Dedifferentiated amniotic fluid mesenchymal stem cell (primary cell): ENCODE data around the gene MX1.

Source experiments
- DNase-seq: peaks from one replicate; pipeline ENCODE4 v3.0.0-alpha.2; 2016; ENCODE audit errors: extremely low spot score

MX1 gene

DNA sequence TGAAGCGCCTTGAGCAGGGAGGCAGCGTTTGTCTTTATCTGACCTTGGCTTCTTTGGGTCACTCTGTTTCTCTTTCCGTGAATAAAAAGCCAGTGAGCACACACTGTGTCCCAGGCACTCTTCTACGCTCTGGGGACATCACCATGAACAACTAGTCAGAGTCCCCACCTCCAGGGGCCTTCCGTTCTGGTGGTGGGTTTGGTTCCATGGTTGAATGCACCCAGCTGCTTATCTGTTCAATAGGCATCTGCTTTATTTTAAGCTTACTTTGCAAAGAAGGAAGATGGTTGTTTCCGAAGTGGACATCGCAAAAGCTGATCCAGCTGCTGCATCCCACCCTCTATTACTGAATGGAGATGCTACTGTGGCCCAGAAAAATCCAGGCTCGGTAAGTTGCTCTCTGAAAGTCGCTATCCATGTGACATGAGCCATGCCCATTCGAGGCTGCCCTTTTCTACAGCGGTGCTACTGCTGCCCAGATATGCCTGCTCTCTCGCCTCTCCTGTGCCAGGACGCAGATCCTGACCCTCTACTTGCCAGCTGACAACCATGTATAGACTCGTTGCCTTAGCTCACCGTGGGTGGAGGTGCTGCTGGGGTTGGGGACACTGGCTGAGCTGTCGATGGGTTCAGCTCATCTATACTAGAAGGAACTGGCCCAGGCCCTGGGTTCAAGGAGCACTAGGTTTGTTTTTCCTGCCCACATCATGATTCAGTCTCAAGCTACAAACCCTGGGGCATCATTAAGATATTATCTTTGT, 5.9 kb downstream of the MX1 start:
- no peak for DNase-seq

DNA sequence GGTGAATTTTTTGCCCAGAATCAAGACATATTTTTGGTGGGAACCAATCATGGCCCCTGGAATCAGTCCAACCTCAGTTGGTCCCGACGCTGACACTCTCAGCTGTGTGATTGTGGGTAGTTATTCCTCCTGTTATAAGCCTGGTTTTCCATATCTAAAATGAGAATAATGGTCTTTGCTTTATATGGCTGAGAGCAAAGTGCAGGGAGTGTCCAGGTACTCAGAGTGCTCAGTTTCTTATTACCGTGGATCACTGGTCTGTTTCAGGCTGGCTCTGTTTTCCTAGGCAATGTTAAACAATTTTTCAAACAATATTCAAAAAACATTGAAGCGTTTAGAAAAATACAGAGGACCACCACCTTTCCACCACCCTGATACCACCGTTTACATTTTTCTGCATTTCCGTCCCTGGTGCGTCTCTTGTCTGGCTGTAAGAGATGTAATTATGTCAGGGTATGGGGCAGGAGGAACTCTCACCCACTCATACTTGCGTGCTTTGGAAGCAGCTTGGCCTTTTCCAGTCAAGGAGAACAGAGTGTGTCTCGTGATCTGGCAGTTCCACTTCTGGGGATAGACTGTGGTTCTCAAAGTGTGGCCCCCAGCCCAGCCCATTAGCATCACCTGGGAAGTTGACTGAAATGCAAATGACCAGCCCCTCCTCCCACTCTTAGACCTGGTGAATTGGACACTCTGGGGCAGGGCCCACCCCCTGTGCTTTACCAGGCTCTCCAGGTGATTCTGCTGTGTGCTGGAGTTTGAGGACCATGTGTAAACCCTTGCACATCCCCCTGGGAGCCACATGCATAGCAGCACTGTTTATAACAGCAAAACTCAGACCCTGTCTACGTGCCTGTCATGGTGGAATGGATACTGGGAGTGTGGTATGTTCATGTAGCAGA, 6.8 kb downstream of the MX1 start:
- no peak for DNase-seq

DNA sequence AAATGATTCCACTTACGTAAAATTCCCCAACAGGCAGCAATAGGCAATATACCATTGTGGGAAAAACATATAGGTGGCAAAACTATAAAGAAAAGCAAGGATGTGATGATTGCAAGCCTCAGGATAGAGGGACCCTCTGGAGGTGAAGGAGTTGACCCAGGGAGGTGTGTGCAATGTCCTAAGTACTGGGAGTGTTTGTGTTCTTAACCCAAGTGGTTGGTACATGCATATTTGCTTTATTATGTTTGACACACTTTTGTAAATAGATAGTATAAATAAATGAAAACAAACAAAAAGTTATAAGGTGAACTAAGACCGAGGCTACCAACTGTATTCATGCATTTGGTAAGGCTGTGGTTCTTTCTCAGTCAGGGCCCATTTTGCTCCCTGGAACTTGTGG, 7.5 kb downstream of the MX1 start:
- DNase-seq: no peak

DNA sequence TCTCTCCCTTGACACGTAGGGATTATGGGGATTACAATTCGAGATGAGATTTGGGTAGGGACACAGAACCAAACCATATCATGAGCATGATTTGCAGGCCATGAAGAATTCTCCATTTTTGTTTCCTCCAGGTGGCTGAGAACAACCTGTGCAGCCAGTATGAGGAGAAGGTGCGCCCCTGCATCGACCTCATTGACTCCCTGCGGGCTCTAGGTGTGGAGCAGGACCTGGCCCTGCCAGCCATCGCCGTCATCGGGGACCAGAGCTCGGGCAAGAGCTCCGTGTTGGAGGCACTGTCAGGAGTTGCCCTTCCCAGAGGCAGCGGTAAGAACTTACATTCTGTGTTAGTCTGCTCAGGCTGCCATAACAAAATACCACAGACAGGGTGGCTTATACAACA, 9.7 kb downstream of the MX1 start:
- no peak for DNase-seq

DNA sequence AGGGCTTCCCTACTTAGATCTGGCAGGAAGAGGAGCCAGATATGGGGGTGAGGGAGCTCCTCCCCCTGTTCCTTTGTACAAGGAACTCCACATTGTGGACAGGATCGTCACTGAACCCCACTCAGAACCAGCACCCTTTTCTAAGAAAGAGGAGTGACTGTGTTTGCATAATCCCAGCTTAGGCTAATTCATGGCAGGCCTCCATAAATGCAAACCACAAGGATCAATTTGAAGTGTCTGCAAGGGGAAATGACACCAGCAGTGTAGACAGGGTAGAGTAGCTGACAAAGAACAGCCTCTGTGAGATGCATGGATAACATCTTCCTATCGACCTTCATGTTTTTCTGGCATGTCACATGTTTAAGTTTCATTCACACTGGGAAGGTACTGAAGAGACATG, 11.7 kb downstream of the MX1 start:
- DNase-seq: no peak

DNA sequence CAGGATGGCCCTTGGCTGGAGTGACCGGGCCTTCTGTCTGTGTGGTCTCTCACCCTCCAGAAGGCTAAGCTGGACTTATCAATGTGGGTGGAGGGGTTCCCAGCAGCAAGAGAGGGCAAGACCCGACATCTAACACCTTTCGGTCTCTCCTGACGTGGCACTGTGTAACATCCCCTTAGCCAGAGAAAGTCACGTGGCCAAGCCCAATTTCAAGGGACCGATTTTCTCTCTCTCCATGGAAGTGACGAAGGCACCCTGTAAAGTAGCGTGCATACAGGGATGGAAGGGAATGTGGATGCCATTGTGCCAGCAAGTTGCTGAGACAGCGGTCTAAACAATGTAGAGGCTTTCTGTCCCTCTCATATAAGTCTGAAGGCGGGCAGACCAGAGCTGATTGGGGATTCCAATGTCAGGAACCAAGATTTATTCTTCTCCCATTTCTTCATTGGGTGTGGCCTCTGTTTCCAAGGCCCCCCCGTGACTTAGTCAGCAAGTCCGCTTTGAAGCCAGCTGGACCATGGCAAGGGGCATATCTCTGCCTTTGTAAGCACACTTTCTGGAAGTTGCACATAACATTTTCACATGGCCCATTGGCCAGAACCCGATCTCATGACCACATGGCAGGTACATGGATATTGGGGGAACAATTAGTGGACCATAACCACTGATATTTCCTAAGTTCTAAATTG, 12.5 kb downstream of the MX1 start:
- no peak for DNase-seq

DNA sequence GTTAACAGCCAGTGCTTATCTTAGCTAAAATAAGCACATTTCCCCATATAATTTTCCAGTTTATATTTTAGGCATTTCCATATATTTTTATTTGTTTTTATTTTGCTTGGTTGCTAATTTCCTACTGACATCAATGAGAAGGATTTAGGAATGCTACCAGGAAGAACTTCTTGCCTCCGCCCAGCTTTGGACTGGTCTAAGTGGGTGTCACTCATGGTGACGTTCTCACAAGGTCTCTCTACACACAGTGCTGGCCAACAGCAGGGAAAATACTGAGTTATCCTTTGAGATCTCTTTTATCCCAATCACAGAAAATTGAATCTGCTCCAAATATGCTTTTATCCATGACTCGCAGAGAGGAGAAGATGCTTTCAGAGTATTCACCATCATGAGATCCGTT, 13.2 kb downstream of the MX1 start:
- DNase-seq: no peak

DNA sequence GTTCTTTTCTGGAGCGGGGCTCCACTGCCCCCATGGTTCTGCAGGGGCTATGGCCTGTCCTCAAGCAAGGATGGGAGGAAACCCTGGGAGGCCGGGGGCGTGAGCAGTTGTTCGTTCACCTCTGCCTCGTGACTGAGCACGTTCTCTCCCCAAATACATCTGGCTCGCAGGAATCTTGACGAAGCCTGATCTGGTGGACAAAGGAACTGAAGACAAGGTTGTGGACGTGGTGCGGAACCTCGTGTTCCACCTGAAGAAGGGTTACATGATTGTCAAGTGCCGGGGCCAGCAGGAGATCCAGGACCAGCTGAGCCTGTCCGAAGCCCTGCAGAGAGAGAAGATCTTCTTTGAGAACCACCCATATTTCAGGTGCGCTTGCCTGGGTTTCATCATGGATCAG, 15.5 kb downstream of the MX1 start:
- DNase-seq: no peak

DNA sequence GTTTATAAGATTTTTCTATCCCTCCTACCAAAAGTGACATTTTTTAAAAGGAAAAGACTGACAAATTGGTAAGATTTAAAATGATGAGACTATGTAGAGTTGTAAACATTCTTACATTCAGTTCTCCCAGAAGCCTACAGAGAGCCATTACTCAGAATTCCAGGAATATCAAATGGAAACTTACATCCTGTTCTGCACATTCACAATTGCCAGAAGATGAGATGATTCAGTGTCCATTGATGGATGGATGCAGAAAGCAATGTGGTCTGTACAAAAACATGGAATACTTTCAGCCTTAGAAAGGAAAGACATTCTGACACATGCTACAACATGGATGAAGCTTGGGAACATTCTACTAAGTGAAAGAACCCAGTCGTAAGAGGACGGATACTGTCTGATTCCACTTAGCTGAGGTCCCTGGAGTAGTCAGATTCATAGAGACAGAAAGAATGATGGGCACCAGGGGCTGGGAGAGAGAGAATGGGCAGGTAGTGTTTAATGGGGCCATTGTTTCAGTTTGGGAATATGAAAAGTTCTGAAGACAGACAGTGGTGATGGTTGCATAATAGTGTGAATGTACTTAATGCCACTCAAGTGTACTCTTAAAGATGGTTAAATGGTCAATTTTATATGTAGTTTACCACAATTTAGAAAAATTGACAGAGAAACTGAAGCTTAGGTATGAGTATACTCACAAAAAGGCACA, 16.6 kb downstream of the MX1 start:
- no peak for DNase-seq

DNA sequence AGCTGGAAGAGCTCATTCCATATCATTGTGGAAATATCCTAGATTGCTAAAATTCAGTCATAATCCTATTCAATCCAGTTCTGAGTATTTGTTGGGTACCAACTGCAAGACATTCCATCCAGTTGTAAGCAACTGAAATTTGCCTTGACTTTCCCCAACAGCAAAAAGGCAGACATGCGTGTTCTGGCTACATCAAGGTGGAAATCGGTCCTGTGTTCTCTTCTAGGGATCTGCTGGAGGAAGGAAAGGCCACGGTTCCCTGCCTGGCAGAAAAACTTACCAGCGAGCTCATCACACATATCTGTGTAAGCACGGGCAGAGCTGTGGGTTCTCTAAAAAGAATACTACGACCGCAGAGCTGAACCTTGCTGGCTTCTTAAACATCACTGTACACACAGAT, 17.5 kb downstream of the MX1 start:
- DNase-seq: no peak

DNA sequence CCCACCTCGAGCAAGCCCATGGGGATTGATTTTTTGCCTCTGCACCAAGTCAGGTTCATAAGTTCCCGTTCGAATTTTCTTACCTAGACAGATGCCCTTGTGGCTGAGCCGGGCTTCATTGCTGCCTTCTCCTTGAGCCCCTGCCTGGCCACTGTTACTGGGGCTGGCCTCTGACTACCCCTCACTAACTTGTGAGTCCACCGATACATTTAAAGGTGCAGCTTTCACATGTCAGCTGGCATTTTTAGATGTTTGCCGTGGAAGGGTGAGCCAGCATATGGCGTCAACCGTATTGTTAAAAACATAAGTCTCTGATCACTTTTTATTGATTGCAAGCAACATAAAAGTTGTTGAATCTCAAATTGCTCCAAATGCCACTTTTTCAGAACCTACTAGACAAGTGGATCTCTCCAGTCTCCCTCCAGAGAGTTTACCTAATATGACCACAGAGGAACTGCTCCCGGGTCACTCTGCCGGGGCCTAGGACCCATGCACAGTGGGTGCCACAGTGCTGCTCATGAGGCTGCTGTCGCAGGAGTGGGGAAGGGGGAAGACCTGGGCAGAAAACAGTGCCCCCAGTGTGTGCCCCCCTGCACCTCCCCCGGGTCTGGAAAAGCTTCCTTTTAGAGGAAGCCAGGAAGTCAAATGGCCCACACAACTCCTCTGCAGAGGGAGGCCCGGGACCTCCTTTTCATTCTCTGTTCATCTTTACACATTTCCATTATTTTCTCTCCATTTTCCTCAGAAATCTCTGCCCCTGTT, 18.8 kb downstream of the MX1 start:
- DNase-seq: no peak

DNA sequence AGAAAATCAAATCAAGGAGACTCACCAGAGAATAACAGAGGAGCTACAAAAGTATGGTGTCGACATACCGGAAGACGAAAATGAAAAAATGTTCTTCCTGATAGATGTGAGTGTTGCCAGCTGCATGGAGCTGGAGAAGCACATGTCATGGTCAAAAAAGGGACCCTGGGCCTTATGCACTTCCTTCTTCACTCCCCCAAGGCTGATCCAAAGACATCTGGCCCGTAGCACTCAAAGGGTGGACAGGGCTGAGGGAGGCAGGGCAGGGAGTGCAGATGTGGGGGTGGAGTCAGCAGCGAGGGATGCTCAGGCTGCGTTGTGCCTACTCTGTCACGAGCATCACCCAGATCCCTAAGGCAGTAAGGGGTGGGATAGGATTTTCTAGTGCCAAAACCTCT, 19.4 kb downstream of the MX1 start:
- no peak for DNase-seq

DNA sequence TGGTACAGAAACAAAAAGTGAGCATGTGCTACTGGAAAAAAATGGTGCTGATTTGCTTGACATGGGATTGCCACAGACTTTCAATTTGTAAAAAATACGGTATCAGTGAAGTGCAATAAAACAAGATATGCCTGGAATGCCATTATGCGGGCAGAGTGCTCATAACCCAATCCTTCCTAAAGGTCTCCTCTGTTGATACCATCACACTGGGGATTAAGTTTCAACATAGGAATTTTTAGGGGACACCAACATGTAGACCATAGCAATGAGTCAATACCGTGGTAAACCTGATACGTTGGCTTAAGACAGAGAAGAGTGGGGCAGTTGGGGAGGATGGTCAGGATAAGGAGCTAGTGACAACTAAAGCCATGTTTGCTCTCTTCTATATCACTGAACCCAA, 20.5 kb downstream of the MX1 start:
- no peak for DNase-seq

DNA sequence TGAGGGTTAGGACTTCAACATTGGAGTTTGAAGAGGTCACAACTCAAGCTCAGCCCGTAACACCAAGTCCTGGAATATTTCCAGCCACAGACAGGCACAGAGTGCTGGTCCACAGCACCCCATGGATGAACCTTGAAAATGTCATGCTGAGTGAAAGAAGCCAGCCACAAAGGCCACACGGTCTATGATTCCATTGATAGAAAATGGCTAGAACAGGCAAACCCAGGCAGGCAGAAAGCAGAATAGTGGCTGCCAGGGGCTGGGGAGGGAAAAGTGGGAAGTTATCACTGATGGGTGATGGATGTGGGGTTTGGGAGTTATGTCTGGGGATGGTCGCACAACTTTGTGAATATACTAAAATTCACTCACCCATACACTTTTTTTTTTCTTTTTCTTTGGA, 21.3 kb downstream of the MX1 start:
- DNase-seq: no peak

DNA sequence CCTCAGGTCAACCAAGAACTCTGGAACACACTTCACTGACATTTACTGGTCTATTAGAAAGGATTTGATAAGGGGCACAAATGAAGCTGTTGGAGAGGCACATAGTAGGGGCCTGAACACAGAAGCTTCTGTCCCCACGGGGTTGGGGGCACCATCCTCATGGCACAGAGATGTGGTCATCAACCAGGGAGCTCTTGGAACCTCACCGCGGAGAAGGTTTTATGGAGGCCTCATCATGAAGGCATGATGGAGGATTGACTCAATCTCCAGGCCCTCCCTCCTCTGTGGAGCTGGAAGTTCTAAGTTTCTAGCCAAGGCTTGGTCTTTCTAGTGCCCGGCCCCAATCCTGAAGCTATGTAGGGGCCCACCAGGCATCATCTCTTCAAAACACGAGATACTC, 23.6 kb downstream of the MX1 start:
- DNase-seq: no peak

DNA sequence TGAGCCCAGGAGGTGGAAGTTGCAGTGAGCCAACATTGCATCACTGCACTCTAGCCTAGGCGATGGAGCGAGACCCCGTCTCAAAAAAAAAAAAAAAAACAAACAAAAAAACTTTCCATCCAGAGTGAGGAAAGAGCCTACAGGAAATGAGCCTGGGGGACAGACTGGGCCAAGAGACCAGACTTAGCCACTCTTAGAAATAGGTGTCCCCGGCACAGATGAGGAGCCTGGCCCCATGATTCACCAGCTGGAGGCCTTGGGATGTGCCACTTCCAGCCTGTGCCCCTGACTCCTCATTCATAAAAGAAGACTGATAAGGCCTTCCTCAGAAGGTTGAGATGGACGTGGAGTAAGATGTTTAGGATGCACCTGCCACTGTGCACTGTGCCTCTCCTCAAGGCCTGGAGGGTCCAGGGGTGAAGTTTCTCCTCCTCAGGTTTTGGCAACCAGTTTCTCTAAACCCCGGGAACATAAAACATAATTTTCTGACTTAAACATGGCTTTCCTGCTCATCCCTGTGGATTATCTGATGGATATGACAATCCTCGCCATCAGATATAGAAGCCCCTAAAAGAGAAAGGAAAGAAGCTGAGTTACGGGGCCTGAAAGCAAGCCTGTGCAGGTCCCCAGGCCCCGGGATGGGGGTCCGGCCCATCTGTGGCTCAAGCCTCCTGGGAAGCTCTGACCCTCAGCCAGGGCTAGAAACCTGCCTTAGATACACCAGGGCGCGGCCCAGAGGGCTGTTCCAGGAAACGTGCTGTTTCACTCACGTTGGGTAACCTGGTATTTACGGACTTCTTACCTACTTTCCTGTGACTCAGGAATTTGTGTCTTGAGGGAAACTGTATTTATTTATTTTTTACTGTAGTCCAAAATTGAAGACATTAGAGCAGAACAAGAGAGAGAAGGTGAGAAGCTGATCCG, 26.0 kb downstream of the MX1 start:
- no peak for DNase-seq

DNA sequence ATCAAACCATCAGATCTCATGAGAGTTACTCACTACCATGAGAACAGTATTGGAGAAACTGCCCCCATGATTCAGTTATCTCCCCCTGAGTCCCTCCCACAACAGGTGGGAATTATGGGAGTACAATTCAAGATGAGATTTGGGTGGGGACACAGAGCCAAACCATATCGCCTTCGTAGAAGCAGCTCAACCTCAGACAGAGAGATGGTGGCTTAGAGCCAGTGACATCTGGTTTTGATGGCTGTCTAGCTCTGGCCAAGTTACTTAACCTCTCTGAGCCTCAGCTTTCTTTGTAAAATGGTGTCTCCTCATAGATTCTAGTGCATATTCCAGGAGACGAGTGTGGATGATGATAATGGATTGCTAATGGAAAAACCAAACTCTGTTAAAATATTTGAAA, 27.2 kb downstream of the MX1 start:
- no peak for DNase-seq

DNA sequence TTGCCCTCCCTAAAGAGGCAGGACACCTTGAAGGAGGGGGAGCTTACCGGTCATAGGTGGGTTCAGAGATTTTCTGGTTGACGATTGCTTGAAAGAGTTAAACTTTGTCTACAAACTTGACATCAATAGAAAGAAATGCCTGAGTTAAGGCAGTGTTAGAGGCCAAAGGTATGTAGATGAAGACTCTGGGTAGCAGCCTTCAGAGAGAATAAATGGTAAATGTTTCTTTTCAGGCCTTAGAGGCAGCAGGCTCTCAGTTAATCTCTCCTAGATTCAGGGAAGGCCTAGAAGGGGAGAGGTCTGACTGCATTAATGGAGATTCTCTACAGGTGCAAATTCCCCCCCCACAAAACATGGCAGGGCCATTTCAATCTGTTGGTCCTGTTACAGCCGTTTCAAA, 27.7 kb downstream of the MX1 start:
- no peak for DNase-seq

DNA sequence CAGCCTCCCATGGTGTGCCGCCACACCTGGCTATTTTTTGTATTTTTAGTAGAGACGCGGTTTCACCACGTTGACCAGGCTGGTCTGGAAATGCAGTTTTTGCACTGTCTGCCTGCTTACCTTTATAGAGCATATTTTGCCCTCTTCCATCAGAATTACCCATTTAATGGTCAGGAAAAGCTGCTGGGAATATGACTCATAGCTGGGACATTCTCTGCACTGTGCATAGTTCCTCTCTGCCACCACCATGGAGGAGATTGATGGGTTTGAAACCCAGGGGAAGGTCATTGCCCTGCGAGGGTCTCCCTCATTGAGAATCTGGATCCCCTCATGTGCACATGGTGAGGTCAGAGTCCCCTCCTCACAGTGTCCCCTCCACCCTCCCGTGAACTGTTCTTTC, 32.1 kb downstream of the MX1 start:
- no peak for DNase-seq

DNA sequence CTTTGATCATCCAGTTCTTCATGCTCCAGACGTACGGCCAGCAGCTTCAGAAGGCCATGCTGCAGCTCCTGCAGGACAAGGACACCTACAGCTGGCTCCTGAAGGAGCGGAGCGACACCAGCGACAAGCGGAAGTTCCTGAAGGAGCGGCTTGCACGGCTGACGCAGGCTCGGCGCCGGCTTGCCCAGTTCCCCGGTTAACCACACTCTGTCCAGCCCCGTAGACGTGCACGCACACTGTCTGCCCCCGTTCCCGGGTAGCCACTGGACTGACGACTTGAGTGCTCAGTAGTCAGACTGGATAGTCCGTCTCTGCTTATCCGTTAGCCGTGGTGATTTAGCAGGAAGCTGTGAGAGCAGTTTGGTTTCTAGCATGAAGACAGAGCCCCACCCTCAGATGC, 32.5 kb downstream of the MX1 start:
- DNase-seq: no peak
